ENCODE data around the gene ADSS1.
A peak's percentile ranks its signal among the peaks of the same experiment; 100 is the strongest.

Gene ADSS1

GRCh38 chr14:104794993-104795780 lies 71.2 kb downstream of the ADSS1 start, which contains the start of gene AKT1:
AKT1 (minus strand) TSS chr14:104795748; CDS start chr14:104792643, 3,105 bp downstream.
- no peak for DNase-seq (ENCODE audit: low read depth, low spot score)
- H3K4me3 ChIP-seq (ENCODE audit: low read depth, low read length), result peak within 1 kb of the TSS; percentile 70
- TF ChIP-seq CTCF (IDR thresholded peaks at IDR 0.05; ENCODE audit: insufficient read depth, low read length, missing control alignments), result no peak
- POLR2A ChIA-PET, result interaction anchor here (1.1 kb wide), 1 partner anchor 24 kb away, joined by 3 read pairs; no protein-coding TSS in a partner anchor
- CTCF ChIA-PET, result interaction anchor here (0.7 to 7.9 kb wide), 3 partner anchors 25 to 251 kb away, joined by 3 to 52 read pairs (median 8); no protein-coding TSS in a partner anchor

GRCh38 chr14:104795781-104796686 lies 72.0 kb downstream of the ADSS1 start:
- H3K4me3 ChIP-seq (ENCODE audit: low read depth, low read length), result peak overlapping the region; percentile 58
- DNase-seq (ENCODE audit: low read depth, low spot score), result no peak
- CTCF ChIA-PET, result interaction anchor here (7.9 kb wide), 1 partner anchor 26 kb away, joined by 52 read pairs; no protein-coding TSS in a partner anchor
- TF ChIP-seq CTCF (IDR thresholded peaks at IDR 0.05; ENCODE audit: insufficient read depth, low read length, missing control alignments), result no peak
- POLR2A ChIA-PET, result no interaction called here

- no peak for TF ChIP-seq CTCF (IDR thresholded peaks at IDR 0.05; ENCODE audit: insufficient read depth, low read length, missing control alignments)
- POLR2A ChIA-PET, result no interaction called here
Observed at GRCh38 chr14:104796687-104797081, 72.7 kb downstream of the ADSS1 start.

More at GRCh38 chr14:104796687-104797081, 72.7 kb downstream of the ADSS1 start:
- DNase-seq (ENCODE audit: low read depth, low spot score), result no peak
- CTCF ChIA-PET, result interaction anchor here (7.9 kb wide), 1 partner anchor 27 kb away, joined by 52 read pairs; no protein-coding TSS in a partner anchor
- H3K4me3 ChIP-seq (ENCODE audit: low read depth, low read length), result no peak overlapping the region
